HepG2 (cell line): ENCODE results near the gene ATP6V0A1. TPM values are rescaled to one million over a fixed set of nuclear protein-coding genes. Genes with fewer than 3 reads are reported as not detected.

Experiments
- AHR ChIP-seq: IDR thresholded peaks from 2 replicates; pipeline ENCODE4 v1.6.1; 2018; ENCODE audit warnings: missing genetic modification reagents, missing compliant biosample characterization
- FOXA3 ChIP-seq: IDR thresholded peaks from 2 replicates; pipeline ENCODE4 v1.6.1; 2016; ENCODE audit warnings: missing genetic modification reagents, missing compliant biosample characterization
- FOXO1 ChIP-seq: sonication (generic); formaldehyde crosslinking; IDR thresholded peaks from 2 replicates; pipeline ENCODE4 v1.4.0; 2020; ENCODE audit warnings: missing genetic modification reagents
- HDAC2 ChIP-seq: sonication (generic); formaldehyde crosslinking; IDR thresholded peaks from 2 replicates; pipeline ENCODE4 v1.4.0; 2020; ENCODE audit warnings: missing genetic modification reagents
- HDAC6 ChIP-seq: fragments of 200-600 bp; sonication (generic); IDR thresholded peaks from 2 replicates; pipeline ENCODE4 v1.7.0; 2017; ENCODE audit warnings: mild to moderate bottlenecking, antibody characterized with exemption, low read length, low read depth
- HOXA5 ChIP-seq: sonication (generic); formaldehyde crosslinking; IDR thresholded peaks from 2 replicates; pipeline ENCODE4 v1.4.0; 2020; ENCODE audit warnings: missing genetic modification reagents
- KDM2A ChIP-seq: sonication (generic); formaldehyde crosslinking; IDR thresholded peaks from 2 replicates; pipeline ENCODE4 v1.4.0; 2020; ENCODE audit warnings: low read depth, missing genetic modification reagents, borderline replicate concordance
- SMARCC2 ChIP-seq: fragments of 450-650 bp; IDR thresholded peaks from 2 replicates; pipeline ENCODE4 v1.6.1; 2017; ENCODE audit warnings: antibody characterized with exemption, mild to moderate bottlenecking
- THAP11 ChIP-seq: IDR thresholded peaks from 2 replicates; pipeline ENCODE4 v1.6.1; 2016; ENCODE audit warnings: missing biosample characterization, missing genetic modification reagents
- ZFY ChIP-seq: sonication (generic); formaldehyde crosslinking; IDR thresholded peaks from 2 replicates; pipeline ENCODE4 v1.4.0; 2020; ENCODE audit warnings: missing genetic modification reagents
- ZKSCAN8 ChIP-seq: IDR thresholded peaks from 2 replicates; pipeline ENCODE4 v1.6.1; 2016; ENCODE audit warnings: borderline replicate concordance, missing genetic modification reagents, missing compliant biosample characterization
- ZNF501 ChIP-seq: sonication (generic); formaldehyde crosslinking; IDR thresholded peaks from 2 replicates; pipeline ENCODE4 v1.5.1; 2020; ENCODE audit warnings: mild to moderate bottlenecking, moderate library complexity, missing genetic modification reagents
- ZNF543 ChIP-seq: sonication (generic); formaldehyde crosslinking; IDR thresholded peaks from 2 replicates; pipeline ENCODE4 v1.4.0; 2020; ENCODE audit warnings: mild to moderate bottlenecking, missing genetic modification reagents
- polyA plus RNA-seq, 8 experiments: library from polyadenylated mRNA; depleted of rRNA in 3 of 8; stranded (reverse) in 7 of 8; unstranded in 1 of 8; fragments of >200 nt; fragmentation: Illumina TruSeq in 4 of 8; extraction: Trizol in 4 of 8; gene quantifications; 2 replicates each; pipeline versions ENCODE4 v1.2.1 to v1.2.3, GENCODE V29; 2011 to 2016; ENCODE audit warnings: low read depth in 4 of 8, missing spikeins in 1 of 8, mixed read lengths in 1 of 8; ENCODE audit not compliant: insufficient read depth in 1 of 8
- total RNA-seq, 5 experiments: library from RNA; depleted of rRNA; stranded (reverse); fragments of >200 nt; fragmentation: Illumina TruSeq; extraction: Trizol; gene quantifications; 2 replicates each; pipeline ENCODE4 v1.2.3, GENCODE V29; 2016; ENCODE audit warnings: low read depth in 1 of 5
- TF ChIP-seq, protein P1 (sequence below): sonication (generic); IDR thresholded peaks from 2 replicates; pipeline ENCODE4 v1.6.1; 2016; ENCODE audit warnings: low read depth, borderline replicate concordance
- TF ChIP-seq, protein P2 (sequence below): IDR thresholded peaks from 2 replicates; pipeline ENCODE4 v1.6.1; 2016
- TF ChIP-seq, protein P3 (sequence below): sonication (generic); formaldehyde crosslinking; IDR thresholded peaks from 2 replicates; pipeline ENCODE4 v1.5.1; 2020; ENCODE audit warnings: mild to moderate bottlenecking, moderate library complexity, missing genetic modification reagents
- TF ChIP-seq, protein P4 (sequence below): sonication (generic); formaldehyde crosslinking; IDR thresholded peaks from 2 replicates; pipeline ENCODE4 v1.8.0; 2022; ENCODE audit warnings: missing genetic modification reagents, mild to moderate bottlenecking, inconsistent platforms, borderline replicate concordance
- TF ChIP-seq, protein P5 (sequence below): sonication (generic); formaldehyde crosslinking; IDR thresholded peaks from 2 replicates; pipeline ENCODE4 v1.8.1; 2023; ENCODE audit warnings: missing genetic modification reagents, mild to moderate bottlenecking, borderline replicate concordance
- TF ChIP-seq, protein P6 (sequence below): sonication (generic); formaldehyde crosslinking; IDR thresholded peaks from 2 replicates; pipeline ENCODE4 v1.4.0; 2020; ENCODE audit warnings: missing genetic modification reagents, mild to moderate bottlenecking, borderline replicate concordance

Gene ATP6V0A1
- total and polyA plus RNA-seq, 2 of the 13 experiments (the other 11 are each of a cell fraction or from before 2014, with no cell fraction given), result 27.9 to 54.1 TPM

DNA sequence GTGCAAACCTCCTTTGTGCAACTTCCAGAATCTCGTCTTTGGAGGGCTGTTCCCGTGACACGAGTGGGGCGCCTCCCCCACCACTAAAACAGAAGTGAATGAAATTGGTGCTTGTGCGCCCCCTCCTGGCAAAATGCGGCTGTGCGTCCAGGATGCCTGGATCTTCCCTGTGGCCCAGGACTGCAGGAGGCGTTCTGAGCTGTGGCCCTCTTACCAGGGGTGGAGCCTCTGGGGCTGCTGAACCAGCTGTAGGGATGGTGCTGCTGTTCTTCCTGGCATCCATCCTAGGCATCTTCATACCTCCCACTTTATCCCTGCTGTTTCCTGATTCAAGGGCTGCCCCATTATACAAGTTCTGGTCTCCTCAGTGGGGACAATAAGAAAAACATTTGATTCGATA, 58.8 kb downstream of the ATP6V0A1 start (continued):
- TF ChIP-seq HOXA5 (CRISPR knock-in tag) (0 out of 2 replicates have a peak, but pooled peaks have one; percentile 33), AHR (CRISPR knock-in tag) (peak; percentile 76; the same call in 1 of the 2 replicates), FOXO1 (0 out of 2 replicates have a peak, but pooled peaks have one; percentile 52), ZKSCAN8 (peak; percentile 43; the same call in 1 of the 2 replicates), KDM2A (CRISPR knock-in tag) (peak; percentile 70; the same call in 1 of the 2 replicates), HDAC6 (no peak), ZNF501 (CRISPR knock-in tag) (peak; percentile 76; the same call in 1 of the 2 replicates), ZFY (CRISPR knock-in tag) (peak; percentile 32; the same call in 1 of the 2 replicates), SMARCC2 (no peak), THAP11 (CRISPR knock-in tag) (peak; percentile 46; the same call in 1 of the 2 replicates), FOXA3 (CRISPR knock-in tag) (peak; percentile 39; the same call in 1 of the 2 replicates), ZNF543 (CRISPR knock-in tag) (0 out of 2 replicates have a peak, but pooled peaks have one; percentile 62), HDAC2 (CRISPR knock-in tag) (peak; percentile 68)
- TF ChIP-seq, protein P1, sequence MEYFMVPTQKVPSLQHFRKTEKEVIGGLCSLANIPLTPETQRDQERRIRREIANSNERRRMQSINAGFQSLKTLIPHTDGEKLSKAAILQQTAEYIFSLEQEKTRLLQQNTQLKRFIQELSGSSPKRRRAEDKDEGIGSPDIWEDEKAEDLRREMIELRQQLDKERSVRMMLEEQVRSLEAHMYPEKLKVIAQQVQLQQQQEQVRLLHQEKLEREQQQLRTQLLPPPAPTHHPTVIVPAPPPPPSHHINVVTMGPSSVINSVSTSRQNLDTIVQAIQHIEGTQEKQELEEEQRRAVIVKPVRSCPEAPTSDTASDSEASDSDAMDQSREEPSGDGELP, result peak; percentile 60; the same call in 1 of the 2 replicates
- TF ChIP-seq, protein P2, sequence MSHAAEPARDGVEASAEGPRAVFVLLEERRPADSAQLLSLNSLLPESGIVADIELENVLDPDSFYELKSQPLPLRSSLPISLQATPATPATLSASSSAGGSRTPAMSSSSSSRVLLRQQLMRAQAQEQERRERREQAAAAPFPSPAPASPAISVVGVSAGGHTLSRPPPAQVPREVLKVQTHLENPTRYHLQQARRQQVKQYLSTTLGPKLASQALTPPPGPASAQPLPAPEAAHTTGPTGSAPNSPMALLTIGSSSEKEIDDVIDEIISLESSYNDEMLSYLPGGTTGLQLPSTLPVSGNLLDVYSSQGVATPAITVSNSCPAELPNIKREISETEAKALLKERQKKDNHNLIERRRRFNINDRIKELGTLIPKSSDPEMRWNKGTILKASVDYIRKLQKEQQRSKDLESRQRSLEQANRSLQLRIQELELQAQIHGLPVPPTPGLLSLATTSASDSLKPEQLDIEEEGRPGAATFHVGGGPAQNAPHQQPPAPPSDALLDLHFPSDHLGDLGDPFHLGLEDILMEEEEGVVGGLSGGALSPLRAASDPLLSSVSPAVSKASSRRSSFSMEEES, result peak; percentile 70
- TF ChIP-seq, protein P3, sequence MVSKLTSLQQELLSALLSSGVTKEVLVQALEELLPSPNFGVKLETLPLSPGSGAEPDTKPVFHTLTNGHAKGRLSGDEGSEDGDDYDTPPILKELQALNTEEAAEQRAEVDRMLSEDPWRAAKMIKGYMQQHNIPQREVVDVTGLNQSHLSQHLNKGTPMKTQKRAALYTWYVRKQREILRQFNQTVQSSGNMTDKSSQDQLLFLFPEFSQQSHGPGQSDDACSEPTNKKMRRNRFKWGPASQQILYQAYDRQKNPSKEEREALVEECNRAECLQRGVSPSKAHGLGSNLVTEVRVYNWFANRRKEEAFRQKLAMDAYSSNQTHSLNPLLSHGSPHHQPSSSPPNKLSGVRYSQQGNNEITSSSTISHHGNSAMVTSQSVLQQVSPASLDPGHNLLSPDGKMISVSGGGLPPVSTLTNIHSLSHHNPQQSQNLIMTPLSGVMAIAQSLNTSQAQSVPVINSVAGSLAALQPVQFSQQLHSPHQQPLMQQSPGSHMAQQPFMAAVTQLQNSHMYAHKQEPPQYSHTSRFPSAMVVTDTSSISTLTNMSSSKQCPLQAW (CRISPR knock-in tag), result peak; percentile 73
- TF ChIP-seq, protein P4, sequence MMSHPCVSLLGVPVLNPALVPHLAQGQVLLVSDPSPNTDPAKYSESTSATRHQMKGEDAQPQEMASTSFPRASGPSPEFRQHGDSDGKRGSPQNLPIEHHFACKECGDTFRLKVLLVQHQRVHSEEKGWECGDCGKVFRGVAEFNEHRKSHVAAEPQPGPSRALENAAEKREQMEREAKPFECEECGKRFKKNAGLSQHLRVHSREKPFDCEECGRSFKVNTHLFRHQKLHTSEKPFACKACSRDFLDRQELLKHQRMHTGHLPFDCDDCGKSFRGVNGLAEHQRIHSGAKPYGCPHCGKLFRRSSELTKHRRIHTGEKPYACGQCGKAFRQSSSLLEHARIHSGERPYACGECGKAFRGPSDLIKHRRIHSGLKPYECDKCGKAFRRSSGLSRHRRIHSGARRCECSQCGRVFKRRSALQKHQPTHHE (CRISPR knock-in tag), result no peak
- TF ChIP-seq, protein P5, sequence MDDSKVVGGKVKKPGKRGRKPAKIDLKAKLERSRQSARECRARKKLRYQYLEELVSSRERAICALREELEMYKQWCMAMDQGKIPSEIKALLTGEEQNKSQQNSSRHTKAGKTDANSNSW (CRISPR knock-in tag), result no peak
- TF ChIP-seq, protein P6, sequence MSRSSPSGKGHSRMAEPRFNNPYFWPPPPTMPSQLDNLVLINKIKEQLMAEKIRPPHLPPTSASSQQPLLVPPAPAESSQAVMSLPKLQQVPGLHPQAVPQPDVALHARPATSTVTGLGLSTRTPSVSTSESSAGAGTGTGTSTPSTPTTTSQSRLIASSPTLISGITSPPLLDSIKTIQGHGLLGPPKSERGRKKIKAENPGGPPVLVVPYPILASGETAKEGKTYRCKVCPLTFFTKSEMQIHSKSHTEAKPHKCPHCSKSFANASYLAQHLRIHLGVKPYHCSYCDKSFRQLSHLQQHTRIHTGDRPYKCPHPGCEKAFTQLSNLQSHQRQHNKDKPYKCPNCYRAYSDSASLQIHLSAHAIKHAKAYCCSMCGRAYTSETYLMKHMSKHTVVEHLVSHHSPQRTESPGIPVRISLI, result peak; percentile 53; the same call in 1 of the 2 replicates
